ENCODE data around the gene MGRN1.
A peak's percentile ranks its signal among the peaks of the same experiment; 100 is the strongest.

MGRN1 gene

DNA sequence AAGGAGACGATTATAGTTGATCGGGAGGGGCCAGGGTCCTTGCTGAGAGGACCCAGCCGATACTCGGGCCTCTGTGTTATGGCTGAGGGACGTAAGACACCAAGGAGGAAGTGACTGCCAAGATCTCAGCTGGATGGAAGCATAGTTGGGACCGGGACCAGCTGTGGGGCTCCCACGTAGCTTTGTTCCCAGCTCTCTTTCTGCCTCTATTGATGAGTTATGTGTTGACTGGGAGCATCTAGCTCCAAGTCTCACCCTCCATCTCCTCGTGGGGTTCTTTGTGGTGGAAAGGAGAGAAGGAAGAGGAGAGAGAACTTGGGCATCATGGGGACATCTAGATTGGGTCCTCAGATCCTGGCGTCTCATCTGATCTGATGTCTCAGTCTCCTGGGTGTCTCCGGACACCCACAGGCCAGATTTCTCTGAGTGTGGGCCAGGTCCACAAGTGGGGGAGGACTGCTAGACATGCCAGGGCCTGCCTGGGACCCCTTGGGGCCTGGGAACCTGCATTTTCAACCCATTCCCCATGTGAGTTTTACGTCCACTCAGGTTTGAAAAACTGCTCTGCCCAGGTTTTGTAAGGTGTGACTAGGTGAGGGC is 1.0 kb downstream of the MGRN1 start:
- H3K79me2 ChIP-seq (ENCODE audit: insufficient read depth, low read length), result peaks cover 55% of the 10 kb centered on the region

DNA sequence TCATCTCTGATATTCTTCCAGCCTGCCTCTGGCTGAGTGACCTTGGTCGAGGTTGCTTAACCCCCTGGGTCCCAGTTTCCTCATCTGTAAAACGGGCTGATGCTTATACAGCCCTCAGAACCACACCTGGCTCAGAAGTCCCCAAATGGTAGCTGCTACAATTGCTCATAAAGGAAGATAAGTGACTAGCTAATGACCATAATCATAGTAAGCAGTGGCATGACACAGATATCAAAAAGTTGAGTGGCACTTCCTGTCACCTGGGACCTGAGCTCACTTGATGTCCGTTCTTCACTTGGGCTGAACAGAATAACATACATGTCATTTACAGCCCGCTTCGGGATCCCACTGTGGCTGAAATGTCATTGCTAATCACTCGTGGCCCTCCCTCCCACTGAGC is 1.8 kb downstream of the MGRN1 start:
- Histone ChIP-seq H3K36me3 (ENCODE audit: insufficient read depth, low read length) (peaks cover 10% of the 10 kb centered on the region; the same call in 1 of the 2 replicates), H2AFZ (ENCODE audit: low read depth, low read length) (no peak overlapping the region), H3K9me3 (ENCODE audit: insufficient read depth, low read length, severe bottlenecking) (peaks cover 3% of the 10 kb centered on the region), H3K4me3 (ENCODE audit: low read depth in 1 of 2, low read length in 2 of 2) (peak overlapping the region in 1 of 2 experiments; percentile 92; a peak in 3 of 4 replicates), H3K27ac (ENCODE audit: low read length) (peak overlapping the region; percentile 63; the same call in 1 of the 2 replicates), H3K27me3 (ENCODE audit: insufficient read depth, low read length, poor library complexity) (no peaks in the 10 kb centered on the region), H3K79me2 (ENCODE audit: insufficient read depth, low read length) (peaks cover 63% of the 10 kb centered on the region), H3K4me1 (ENCODE audit: insufficient read depth, low read length) (peaks cover 28% of the 10 kb centered on the region), H4K20me1 (ENCODE audit: insufficient read depth, low read length) (peaks cover 17% of the 10 kb centered on the region), H3K4me2 (ENCODE audit: insufficient read depth, low read length) (peak overlapping the region; percentile 89), H3K9ac (ENCODE audit: low read depth, low read length) (peak overlapping the region; percentile 89; the same call in 1 of the 2 replicates)
- TF ChIP-seq EZH2 (IDR thresholded peaks at IDR 0.05; ENCODE audit: borderline replicate concordance, low read depth, low read length, severe bottlenecking) (no peak), CTCF (IDR thresholded peaks at IDR 0.05; ENCODE audit: borderline replicate concordance, extremely low read depth, low read length, poor library complexity, severe bottlenecking) (no peak)
- ATAC-seq (ENCODE audit: insufficient read depth, low read depth) (no peak), DNase-seq (no peak)

More for the DNA sequence above, 1.0 kb downstream of the MGRN1 start:
- Histone ChIP-seq H3K4me2 (ENCODE audit: insufficient read depth, low read length) (peak overlapping the region; percentile 89), H3K27me3 (ENCODE audit: insufficient read depth, low read length, poor library complexity) (no peaks in the 10 kb centered on the region), H3K9me3 (ENCODE audit: insufficient read depth, low read length, severe bottlenecking) (no peaks in the 10 kb centered on the region), H3K4me3 (ENCODE audit: low read depth in 1 of 2, low read length in 2 of 2) (peak overlapping the region; percentile 92 to 99; a peak in 3 of 4 replicates), H4K20me1 (ENCODE audit: insufficient read depth, low read length) (peaks cover 17% of the 10 kb centered on the region), H3K27ac (ENCODE audit: low read length) (peak overlapping the region; percentile 63), H2AFZ (ENCODE audit: low read depth, low read length) (peak overlapping the region; percentile 75), H3K4me1 (ENCODE audit: insufficient read depth, low read length) (peaks cover 28% of the 10 kb centered on the region), H3K36me3 (ENCODE audit: insufficient read depth, low read length) (peaks cover 8% of the 10 kb centered on the region; the same call in 1 of the 2 replicates), H3K9ac (ENCODE audit: low read depth, low read length) (peak overlapping the region; percentile 89)
- ATAC-seq (ENCODE audit: insufficient read depth, low read depth) (no peak; the same call in 2 of the 3 replicates), DNase-seq (no peak)
- TF ChIP-seq CTCF (IDR thresholded peaks at IDR 0.05; ENCODE audit: borderline replicate concordance, extremely low read depth, low read length, poor library complexity, severe bottlenecking) (no peak), EZH2 (IDR thresholded peaks at IDR 0.05; ENCODE audit: borderline replicate concordance, low read depth, low read length, severe bottlenecking) (no peak)

DNA sequence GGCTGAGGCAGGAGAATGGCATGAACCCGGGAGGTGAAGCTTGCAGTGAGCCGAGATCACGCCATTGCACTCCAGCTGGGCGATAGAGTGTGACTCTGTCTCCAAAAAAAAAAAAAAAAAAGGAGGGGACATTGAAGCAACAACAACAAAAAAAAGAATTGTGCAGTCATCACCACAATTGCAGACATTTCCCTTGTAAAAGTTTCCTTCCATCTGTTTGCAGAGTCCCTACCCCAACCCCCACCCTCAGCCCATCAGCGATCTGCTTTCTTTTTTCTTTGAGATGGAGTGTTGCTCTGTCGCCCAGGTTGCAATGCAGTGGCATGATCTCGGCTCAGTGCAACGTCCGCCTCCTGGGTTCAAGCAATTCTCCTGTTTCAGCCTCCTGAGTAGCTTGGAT is 3.7 kb downstream of the MGRN1 start:
- no peak for ATAC-seq (ENCODE audit: insufficient read depth, low read depth)
- Histone ChIP-seq H3K79me2 (ENCODE audit: insufficient read depth, low read length) (peaks cover 80% of the 10 kb centered on the region), H3K27ac (ENCODE audit: low read length) (no peak overlapping the region), H3K4me3 (ENCODE audit: low read depth in 1 of 2, low read length in 2 of 2) (no peak overlapping the region), H2AFZ (ENCODE audit: low read depth, low read length) (no peak overlapping the region), H3K4me2 (ENCODE audit: insufficient read depth, low read length) (no peak overlapping the region), H3K9me3 (ENCODE audit: insufficient read depth, low read length, severe bottlenecking) (peaks cover 5% of the 10 kb centered on the region), H3K27me3 (ENCODE audit: insufficient read depth, low read length, poor library complexity) (no peaks in the 10 kb centered on the region), H3K9ac (ENCODE audit: low read depth, low read length) (no peak overlapping the region), H3K36me3 (ENCODE audit: insufficient read depth, low read length) (peaks cover 12% of the 10 kb centered on the region; the same call in 1 of the 2 replicates), H3K4me1 (ENCODE audit: insufficient read depth, low read length) (peaks cover 27% of the 10 kb centered on the region), H4K20me1 (ENCODE audit: insufficient read depth, low read length) (peaks cover 17% of the 10 kb centered on the region)
- TF ChIP-seq CTCF (IDR thresholded peaks at IDR 0.05; ENCODE audit: borderline replicate concordance, extremely low read depth, low read length, poor library complexity, severe bottlenecking) (no peak), EZH2 (IDR thresholded peaks at IDR 0.05; ENCODE audit: borderline replicate concordance, low read depth, low read length, severe bottlenecking) (no peak)
- no peak for DNase-seq
